ENCODE results near the gene DTNB. TPM values are rescaled to one million over a fixed set of nuclear protein-coding genes. Genes with fewer than 3 reads are reported as not detected.

The DTNB gene
- polyA plus RNA-seq, 1 experiment: 12.5 TPM

DNA sequence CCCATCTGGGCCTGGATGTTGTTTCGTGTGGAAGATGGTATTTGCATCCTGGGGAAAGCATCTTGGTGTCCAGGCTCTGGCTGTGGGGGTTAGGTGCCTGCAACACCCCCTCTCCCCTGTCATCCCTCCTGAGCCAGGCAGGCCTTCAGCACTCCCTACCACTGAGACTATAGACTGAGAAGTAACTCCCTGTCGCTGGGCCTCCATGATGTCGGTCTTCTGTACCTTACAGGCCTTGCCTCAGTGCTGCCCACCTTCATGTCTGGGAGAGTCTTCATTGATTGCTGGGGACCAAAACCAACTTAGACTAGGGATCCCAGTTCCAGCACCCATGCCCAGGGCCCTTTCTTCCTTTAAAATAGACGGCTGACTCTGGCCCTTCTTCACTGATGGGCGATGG is 298.6 kb downstream of the DTNB start:
- Histone ChIP-seq H3K27me3 (ENCODE audit: control insufficient read depth, insufficient read depth, low read length) (peaks cover 2% of the 10 kb centered on the region), H3K27ac (ENCODE audit: low read depth, low read length) (no peak overlapping the region), H3K9me3 (ENCODE audit: control insufficient read depth, insufficient read depth, low read length) (peaks cover 16% of the 10 kb centered on the region), H3K4me3 (ENCODE audit: low read depth, low read length) (no peak overlapping the region)
- POLR2A ChIA-PET: no interaction called here
- DNase-seq (ENCODE audit: low read depth, low spot score): no peak
- CTCF ChIA-PET: interaction anchor here (0.6 to 3.8 kb wide), 7 partner anchors 9 to 289 kb away, joined by 3 to 49 read pairs (median 7); no protein-coding TSS in a partner anchor
- TF ChIP-seq, protein P1, sequence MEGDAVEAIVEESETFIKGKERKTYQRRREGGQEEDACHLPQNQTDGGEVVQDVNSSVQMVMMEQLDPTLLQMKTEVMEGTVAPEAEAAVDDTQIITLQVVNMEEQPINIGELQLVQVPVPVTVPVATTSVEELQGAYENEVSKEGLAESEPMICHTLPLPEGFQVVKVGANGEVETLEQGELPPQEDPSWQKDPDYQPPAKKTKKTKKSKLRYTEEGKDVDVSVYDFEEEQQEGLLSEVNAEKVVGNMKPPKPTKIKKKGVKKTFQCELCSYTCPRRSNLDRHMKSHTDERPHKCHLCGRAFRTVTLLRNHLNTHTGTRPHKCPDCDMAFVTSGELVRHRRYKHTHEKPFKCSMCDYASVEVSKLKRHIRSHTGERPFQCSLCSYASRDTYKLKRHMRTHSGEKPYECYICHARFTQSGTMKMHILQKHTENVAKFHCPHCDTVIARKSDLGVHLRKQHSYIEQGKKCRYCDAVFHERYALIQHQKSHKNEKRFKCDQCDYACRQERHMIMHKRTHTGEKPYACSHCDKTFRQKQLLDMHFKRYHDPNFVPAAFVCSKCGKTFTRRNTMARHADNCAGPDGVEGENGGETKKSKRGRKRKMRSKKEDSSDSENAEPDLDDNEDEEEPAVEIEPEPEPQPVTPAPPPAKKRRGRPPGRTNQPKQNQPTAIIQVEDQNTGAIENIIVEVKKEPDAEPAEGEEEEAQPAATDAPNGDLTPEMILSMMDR (IDR thresholded peaks at IDR 0.05; ENCODE audit: low read depth, low read length): no peak

DNA sequence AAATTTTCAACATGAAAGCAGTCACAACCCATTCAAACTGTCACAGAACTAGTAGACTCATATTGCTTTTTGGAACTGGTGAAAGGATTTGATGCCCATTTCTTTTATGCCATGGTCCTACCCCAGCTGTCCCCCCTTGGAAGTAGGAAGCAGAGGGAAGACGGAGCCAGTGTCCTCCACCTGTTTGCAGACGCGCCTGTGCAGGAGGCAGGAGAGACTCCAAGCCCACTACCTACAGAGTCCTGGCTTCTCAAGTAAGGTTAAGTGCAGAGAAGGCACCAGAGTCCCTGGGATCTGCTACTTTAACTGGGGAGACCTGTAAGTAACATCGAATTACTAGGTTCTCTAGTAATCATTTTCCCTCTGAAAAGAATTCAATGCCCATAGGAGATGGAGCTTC is 299.0 kb downstream of the DTNB start:
- Histone ChIP-seq H3K4me3 (ENCODE audit: low read depth, low read length) (no peak overlapping the region), H3K9me3 (ENCODE audit: control insufficient read depth, insufficient read depth, low read length) (peaks cover 13% of the 10 kb centered on the region), H3K27ac (ENCODE audit: low read depth, low read length) (no peak overlapping the region), H3K27me3 (ENCODE audit: control insufficient read depth, insufficient read depth, low read length) (peaks cover 2% of the 10 kb centered on the region)
- no peak for DNase-seq (ENCODE audit: low read depth, low spot score)
- ChIA-PET POLR2A (no interaction called here), CTCF (interaction anchor here (1.4 to 3.8 kb wide), 2 partner anchors 9 to 13 kb away, joined by 4 to 49 read pairs; no protein-coding TSS in a partner anchor)
- TF ChIP-seq, protein P1 (IDR thresholded peaks at IDR 0.05; ENCODE audit: low read depth, low read length): no peak

DNA sequence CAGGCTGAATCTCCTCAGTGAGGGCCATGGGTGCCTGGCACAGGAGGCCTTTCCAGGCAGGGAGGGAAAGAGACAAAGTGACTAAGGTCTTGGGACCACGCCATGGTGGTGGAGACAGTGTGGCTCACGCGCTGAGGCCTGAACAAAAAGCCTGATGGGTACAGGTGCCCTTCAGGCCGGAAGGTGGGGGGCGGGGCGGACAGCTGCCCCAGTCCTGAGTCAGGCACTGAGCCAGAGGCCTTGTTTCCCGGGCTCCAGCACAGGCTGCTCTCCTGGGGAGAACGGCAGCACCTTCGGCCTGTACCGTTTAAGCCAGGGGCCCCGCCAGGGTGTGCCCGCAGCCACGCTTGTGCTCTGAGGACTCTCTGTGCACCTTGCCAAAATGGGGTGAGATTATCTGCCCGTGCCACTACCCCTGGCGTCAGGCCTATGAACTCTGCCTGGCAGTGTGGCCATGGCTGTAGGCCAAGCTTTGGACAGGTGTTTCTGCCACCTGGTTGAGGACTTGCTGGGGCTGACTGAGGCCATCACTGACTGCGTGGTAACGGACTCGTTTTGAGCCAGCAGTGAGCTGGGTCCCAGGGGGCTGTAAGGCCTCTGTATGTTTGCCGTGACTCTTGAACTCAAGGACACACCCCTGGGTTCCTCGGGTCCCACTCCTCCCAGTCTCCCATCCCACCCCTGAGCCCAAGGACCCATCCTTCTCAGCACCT is 300.0 kb downstream of the DTNB start:
- Histone ChIP-seq H3K27me3 (ENCODE audit: control insufficient read depth, insufficient read depth, low read length) (peaks cover 2% of the 10 kb centered on the region), H3K27ac (ENCODE audit: low read depth, low read length) (no peak overlapping the region), H3K9me3 (ENCODE audit: control insufficient read depth, insufficient read depth, low read length) (peaks cover 4% of the 10 kb centered on the region; the same call in 1 of the 2 replicates), H3K4me3 (ENCODE audit: low read depth, low read length) (no peak overlapping the region)
- CTCF ChIA-PET: interaction anchor here (0.6 to 3.3 kb wide), 3 partner anchors 11 to 79 kb away, joined by 3 to 47 read pairs (median 3); no protein-coding TSS in a partner anchor
- POLR2A ChIA-PET: no interaction called here
- TF ChIP-seq, protein P1 (IDR thresholded peaks at IDR 0.05; ENCODE audit: low read depth, low read length): no peak
- no peak for DNase-seq (ENCODE audit: low read depth, low spot score)

DNA sequence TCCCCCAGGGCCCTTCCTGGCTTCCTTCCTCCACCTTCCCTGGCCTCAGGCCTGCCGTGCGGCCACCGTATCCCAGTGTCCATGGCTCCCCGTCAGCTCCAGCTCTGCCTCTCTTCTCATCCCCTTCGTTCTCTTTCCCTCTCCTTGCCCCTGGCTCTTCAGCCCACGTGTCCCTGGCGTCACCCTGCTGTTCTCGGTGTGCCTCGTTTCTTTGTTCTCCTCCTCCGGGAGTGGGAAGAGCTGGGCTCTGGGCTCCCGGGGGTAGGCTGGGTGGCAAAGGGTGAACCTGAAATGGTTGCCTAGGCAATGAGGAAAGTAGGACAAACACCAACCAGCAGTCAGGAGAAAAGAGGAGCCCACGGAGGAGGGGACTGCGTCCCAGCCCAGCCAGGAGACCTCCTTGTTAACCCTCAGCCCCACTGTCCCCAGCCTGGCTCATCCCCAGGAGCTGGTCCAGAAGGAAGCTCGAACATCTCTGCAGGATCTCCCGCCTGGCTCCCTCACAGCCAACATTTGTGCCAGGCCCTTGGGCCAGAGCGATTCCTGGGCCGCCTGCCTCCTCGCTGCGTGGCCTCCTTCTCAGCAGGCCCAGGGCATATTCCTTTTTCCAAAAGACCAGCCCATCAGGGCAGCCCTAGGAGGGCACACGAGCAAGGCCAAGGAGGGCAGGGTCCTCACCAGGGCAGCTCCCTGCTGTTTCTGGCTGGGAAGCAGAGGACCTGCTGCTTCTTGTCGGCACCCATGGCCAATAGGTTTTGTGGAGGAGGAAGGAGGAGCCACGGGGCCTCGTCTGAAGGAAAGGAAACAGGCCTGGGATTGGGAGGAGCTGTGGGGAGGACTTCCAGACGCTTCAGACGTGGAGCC is 300.7 kb downstream of the DTNB start:
- no peak for DNase-seq (ENCODE audit: low read depth, low spot score)
- Histone ChIP-seq H3K9me3 (ENCODE audit: control insufficient read depth, insufficient read depth, low read length) (no peaks in the 10 kb centered on the region; the same call in 1 of the 2 replicates), H3K27ac (ENCODE audit: low read depth, low read length) (no peak overlapping the region), H3K4me3 (ENCODE audit: low read depth, low read length) (no peak overlapping the region), H3K27me3 (ENCODE audit: control insufficient read depth, insufficient read depth, low read length) (peaks cover 2% of the 10 kb centered on the region)
- TF ChIP-seq, protein P1 (IDR thresholded peaks at IDR 0.05; ENCODE audit: low read depth, low read length): no peak
- ChIA-PET POLR2A (no interaction called here), CTCF (interaction anchor here (0.6 to 3.3 kb wide), 3 partner anchors 10 to 80 kb away, joined by 3 to 47 read pairs (median 3); no protein-coding TSS in a partner anchor)

Measured in AG04450 (cell line).